ENCODE results near the gene ALDH1A1.
"Not testable (repeated sequence)": the region's sequence is repeated elsewhere in the genome, so short reads cannot be mapped to it uniquely, and the experiment has no call there.

Gene ALDH1A1

GRCh38 chr9:72943844-72944462, 8.9 kb downstream of the ALDH1A1 start:
- DNase-seq (ENCODE audit: low read depth): no peak

GRCh38 chr9:72942451-72942850, 10.4 kb downstream of the ALDH1A1 start:
- DNase-seq (ENCODE audit: low read depth): no peak

GRCh38 chr9:72939581-72939980, 13.3 kb downstream of the ALDH1A1 start:
- DNase-seq (ENCODE audit: low read depth): not testable (repeated sequence)

- no peak for DNase-seq (ENCODE audit: low read depth)
Observed at GRCh38 chr9:72937545-72937944, 15.3 kb downstream of the ALDH1A1 start.

- DNase-seq (ENCODE audit: low read depth): no peak
Observed at GRCh38 chr9:72936679-72937078, 16.2 kb downstream of the ALDH1A1 start.

GRCh38 chr9:72936266-72936665, 16.6 kb downstream of the ALDH1A1 start:
- no peak for DNase-seq (ENCODE audit: low read depth)

GRCh38 chr9:72935595-72935994, 17.3 kb downstream of the ALDH1A1 start:
- DNase-seq (ENCODE audit: low read depth): no peak

- no peak for DNase-seq (ENCODE audit: low read depth)
Observed at GRCh38 chr9:72933730-72934665, 18.9 kb downstream of the ALDH1A1 start.

- no peak for DNase-seq (ENCODE audit: low read depth)
Observed at GRCh38 chr9:72932619-72933018, 20.2 kb downstream of the ALDH1A1 start.

- DNase-seq (ENCODE audit: low read depth): no peak
Observed at GRCh38 chr9:72931897-72932296, 21.0 kb downstream of the ALDH1A1 start.

- DNase-seq (ENCODE audit: low read depth): no peak
Observed at GRCh38 chr9:72931437-72931836, 21.4 kb downstream of the ALDH1A1 start.

GRCh38 chr9:72930828-72931227, 22.0 kb downstream of the ALDH1A1 start:
- no peak for DNase-seq (ENCODE audit: low read depth)

- no peak for DNase-seq (ENCODE audit: low read depth)
Observed at GRCh38 chr9:72929542-72929941, 23.3 kb downstream of the ALDH1A1 start.

GRCh38 chr9:72928042-72928507, 24.8 kb downstream of the ALDH1A1 start:
- no peak for DNase-seq (ENCODE audit: low read depth)

GRCh38 chr9:72926506-72926905, 26.3 kb downstream of the ALDH1A1 start:
- DNase-seq (ENCODE audit: low read depth): no peak

- DNase-seq (ENCODE audit: low read depth): no peak
Observed at GRCh38 chr9:72925891-72926290, 27.0 kb downstream of the ALDH1A1 start.

- DNase-seq (ENCODE audit: low read depth): no peak
Observed at GRCh38 chr9:72925126-72925789, 27.6 kb downstream of the ALDH1A1 start.

GRCh38 chr9:72924154-72924790, 28.6 kb downstream of the ALDH1A1 start:
- DNase-seq (ENCODE audit: low read depth): no peak

- DNase-seq (ENCODE audit: low read depth): no peak
Observed at GRCh38 chr9:72923077-72923476, 29.8 kb downstream of the ALDH1A1 start.

- DNase-seq (ENCODE audit: low read depth): no peak
Observed at GRCh38 chr9:72921888-72922654, 30.8 kb downstream of the ALDH1A1 start.

GRCh38 chr9:72919246-72919945, 33.5 kb downstream of the ALDH1A1 start:
- DNase-seq (ENCODE audit: low read depth): no peak
